ENCODE results near the gene TEX36.
"Not testable (repeated sequence)": the region's sequence is repeated elsewhere in the genome, so short reads cannot be mapped to it uniquely, and the experiment has no call there.

Gene TEX36

DNA sequence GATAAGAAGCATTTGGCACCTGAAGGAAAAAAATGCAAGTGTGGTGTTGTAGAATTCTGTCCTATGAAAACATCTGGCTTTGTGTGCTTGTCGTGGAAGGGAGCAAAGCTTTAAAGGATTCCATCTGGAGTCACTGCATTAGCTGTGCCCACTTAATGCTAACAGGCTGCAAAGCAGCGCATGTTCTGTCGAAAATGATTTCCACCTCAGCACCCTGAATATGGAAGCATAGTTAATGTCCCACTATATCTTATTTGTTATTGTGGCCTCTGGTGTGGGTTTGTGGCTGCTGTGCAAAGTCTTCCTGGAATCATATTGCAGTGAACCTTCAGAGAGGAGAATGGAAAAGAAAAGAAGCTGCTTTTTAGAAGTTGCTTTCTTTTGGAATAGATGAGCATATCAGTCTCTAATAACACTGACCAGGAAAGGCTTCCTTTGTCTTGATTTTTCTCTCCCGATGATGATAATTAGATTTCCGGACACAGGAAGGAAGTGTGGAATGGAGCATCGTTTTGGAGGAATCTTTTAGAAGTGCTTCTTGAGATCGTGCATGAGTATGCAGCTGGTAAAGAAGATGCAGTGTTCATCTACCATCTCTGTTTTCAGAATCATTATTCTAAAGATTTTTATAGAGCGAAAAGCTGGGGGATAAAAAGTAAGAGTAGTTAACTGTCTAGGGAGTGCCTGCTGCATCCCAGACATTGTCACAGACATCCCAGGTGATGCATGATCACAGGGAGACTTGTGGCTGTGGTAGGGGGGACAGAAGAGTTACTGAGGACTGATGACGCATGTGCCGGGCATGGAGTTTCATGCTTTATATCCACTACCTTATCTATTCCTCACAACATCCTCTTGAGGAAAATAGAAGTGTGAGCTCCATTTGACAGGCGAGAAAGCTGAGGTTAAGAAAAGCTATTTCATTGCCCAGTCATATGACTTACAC is 54.6 kb downstream of the TEX36 start:
- no peak for DNase-seq

DNA sequence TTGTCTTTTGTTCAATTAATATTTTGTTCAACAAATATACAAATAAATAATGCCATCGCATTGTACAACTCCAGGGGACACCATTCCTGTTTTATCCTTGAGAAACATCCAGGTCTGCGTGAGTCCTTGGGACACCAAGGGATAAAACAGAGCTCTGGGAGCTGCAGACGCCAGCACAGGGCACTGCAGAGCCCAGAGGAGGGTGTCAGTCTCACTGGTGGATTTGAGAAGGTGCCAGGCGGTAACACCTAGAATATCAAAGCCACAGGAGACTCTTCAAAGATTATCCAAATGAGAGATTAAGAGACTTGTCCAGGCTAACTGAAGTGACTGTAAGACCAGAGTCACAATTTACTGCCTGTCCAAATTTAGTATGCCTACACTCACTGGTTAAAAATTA is 55.3 kb downstream of the TEX36 start:
- no peak for DNase-seq

DNA sequence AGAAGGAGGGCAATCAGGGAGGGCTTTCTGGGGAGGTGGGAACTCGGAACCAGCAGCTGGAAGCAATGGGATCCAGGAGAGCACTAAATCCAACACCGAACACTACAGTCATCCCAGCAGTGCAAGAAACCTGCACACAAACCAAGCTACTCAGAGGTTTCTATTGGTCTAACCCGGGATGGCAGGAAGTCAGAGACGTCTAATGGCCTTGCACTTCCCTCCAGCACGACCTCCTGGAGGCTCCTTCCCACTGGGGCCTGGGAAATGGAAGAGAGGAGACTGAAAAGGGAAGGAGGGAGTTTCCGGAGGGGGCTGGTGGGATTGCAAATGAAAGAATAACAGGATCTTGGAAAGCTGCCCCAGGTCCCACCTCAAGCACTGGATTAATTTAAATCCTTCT is 56.3 kb downstream of the TEX36 start:
- no peak for DNase-seq

DNA sequence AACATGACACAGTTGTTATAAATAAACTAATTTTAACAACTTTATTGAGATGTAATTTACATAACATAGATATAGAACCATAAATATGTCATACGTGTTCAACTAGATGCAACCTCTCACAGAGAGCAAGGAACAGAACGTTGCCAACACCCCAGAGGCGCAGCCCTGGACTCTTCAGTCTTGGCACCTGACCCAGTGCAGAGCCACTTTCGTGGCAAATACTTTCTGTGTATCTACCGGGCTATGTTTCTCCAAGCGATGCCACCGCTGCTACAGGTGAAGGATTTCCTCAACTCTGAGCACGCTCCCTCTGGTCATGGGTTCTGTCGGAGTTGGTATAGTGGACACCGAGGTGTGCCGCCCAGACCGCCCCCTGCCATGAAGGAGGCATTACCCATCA is 57.4 kb downstream of the TEX36 start:
- DNase-seq: no peak

DNA sequence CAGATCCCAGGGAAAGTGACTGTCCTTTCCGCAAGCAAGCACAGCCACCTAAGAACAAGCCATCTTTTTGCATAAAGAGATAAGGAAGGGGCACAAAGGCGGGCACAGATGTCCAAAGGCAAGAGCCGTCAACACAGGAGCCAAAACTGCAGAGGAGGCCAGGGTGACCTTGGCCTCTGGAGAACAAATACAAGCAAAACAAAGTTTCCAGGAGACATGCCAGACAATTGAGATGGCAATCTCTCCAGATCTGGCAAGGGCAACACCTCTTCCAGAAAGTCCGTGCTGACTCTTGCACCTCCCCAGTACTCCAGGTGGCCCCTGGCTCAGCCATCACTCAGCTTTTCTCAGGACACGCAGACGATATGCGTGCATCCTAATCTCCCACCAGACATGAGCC is 58.2 kb downstream of the TEX36 start:
- no peak for DNase-seq

DNA sequence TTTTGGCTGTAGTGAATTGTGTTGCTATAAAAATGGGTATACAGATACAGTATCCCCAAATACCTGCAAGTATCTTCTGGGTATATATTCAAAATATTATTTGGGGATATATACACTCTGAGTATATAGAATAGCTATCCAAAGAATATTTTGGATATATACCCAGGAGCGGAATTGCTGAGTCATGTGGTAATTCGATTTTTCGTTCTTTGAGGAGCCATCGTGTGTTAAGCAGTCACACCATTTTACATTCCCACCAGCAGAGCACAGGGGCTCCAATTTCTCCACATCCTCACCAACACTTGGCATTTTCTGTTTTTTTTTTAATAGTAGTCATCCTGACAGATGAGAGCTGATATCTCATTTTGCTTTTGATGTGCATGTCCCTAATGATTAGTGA is 61.9 kb downstream of the TEX36 start:
- DNase-seq: no peak

DNA sequence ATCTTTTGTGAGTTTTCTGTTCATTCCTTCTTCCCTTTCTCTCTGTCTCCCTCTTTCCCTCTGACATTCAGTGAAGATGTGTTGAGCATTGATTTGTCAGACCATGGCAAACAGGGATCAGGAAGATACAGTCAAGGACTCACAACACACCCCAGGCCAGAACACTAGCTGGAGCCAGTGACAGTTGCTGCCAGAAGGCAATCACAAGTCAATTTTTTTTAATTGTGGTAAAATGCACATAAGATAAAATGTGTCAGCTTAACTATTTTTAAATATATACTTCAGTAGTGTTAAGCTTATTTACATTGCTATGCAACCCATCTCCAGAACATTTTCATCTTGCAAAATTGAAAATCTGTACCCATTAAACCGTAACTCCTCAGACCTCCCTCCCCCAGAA is 62.6 kb downstream of the TEX36 start:
- DNase-seq: no peak

DNA sequence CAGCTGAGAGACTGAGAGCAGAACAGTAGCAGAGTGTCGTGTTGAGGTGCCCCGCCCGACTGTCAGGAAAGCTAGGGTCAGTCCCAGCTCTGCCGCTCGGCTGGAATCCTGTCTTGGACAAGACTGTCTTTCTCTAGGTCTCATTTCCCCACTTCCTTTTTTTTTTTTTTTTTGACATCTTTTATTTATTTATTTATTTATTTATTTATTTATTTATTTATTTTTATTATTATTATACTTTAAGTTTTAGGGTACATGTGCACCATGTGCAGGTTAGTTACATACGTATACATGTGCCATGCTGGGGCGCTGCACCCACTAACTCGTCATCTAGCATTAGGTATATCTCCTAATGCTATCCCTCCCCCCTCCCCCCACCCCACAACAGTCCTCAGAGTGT is 69.9 kb downstream of the TEX36 start:
- DNase-seq: not testable (repeated sequence)

DNA sequence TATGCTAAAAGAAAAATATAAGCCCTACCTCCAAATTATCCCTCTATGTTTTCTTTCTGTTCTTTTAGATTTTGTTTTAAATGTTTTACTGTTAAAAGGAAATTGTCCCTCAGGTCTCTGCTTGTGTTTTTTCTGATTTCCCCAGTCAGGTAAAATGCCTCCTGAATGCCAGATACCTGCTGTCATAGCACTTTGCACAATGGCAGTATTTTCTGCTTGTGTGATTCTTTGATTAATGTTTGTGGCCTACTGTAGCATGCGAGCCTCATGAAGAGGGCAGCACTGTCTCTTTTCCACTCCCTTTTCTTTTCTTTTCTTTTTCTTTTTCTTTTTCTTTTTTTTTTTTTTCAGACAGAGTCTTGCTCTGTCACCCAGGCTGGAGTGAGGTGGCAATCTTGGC is 71.2 kb downstream of the TEX36 start:
- no peak for DNase-seq

DNA sequence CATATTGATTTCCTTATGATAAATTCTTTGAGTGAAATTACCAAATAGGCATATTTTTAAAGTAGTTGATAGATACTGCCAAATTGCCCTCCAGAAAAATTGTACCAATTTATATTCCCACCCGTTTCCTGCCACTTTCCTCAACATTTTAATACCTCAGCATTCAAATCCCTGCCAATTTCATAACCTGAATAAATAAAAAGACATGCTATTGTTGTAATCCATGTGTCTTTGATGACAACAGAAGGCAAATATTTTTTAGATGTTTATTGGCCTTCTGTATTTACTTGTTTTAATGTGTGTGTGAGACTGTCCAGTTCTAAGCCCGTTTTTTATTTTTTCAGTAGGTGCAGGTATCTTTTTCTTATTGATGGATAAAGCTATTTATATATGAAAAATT is 71.7 kb downstream of the TEX36 start:
- no peak for DNase-seq

DNA sequence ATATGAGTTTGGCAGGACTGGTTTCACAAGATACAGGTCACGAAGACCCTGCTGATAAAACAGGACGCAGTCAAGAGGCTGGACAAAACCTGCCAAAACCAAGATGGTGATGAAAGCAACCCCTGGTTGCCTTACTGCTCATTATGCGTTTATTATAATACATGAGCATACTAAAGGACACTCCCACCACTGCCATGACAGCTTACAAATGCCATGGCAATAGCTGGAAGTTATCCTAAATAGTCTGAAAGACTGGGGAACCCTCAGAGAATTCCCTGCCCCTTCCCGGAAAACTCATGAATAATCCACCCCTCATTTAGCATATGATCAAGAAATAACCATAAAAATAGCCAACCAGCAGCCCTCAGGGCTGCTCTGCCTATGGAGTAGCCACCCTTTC is 73.1 kb downstream of the TEX36 start:
- DNase-seq: no peak

DNA sequence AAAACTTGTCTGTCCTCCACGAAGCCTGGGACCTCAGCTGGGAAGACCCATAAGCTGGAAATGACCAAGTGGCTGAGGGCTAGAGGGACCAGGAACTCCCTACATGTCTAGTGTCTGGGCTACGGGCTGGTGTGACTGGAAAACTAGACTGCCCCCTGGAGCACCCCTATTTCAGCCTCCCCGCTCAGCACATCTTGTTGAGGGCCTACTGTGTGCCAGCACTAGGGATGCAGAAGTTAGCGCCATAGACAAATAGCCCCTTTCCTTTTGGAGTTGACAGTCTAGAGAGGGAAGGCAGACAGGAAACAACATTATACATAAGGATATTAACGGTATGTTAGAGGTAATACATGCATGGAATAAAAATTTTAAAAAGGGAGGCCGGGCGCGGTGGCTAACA is 74.5 kb downstream of the TEX36 start:
- DNase-seq: no peak

DNA sequence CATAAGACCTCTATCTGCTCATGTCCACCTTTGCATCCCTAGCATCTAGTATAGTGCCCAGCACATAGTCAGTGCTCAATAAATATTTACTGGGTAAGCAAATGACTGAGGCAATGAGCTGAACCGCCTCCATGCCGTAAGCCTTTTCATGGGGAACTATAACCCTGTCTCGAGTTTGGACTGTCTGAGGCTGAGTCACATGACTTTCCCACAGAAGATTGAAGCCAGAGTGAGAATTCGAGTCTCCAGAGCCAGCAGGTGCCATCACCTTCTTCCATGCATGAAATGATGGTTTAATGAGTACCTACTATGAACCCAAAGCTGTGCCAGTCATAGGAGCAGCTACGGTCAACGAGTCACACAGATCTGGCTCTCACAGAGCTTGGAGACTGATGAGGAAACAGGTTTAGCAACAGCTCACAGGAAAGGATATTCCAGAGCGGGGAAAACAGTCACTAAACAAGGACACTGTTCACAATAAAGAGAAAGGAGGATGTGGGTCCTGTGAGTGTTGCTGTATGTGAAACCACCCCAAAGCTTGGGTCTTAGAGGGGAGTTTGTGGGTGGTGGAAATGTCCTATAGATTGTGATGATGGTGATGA is 75.2 kb downstream of the TEX36 start:
- no peak for DNase-seq

DNA sequence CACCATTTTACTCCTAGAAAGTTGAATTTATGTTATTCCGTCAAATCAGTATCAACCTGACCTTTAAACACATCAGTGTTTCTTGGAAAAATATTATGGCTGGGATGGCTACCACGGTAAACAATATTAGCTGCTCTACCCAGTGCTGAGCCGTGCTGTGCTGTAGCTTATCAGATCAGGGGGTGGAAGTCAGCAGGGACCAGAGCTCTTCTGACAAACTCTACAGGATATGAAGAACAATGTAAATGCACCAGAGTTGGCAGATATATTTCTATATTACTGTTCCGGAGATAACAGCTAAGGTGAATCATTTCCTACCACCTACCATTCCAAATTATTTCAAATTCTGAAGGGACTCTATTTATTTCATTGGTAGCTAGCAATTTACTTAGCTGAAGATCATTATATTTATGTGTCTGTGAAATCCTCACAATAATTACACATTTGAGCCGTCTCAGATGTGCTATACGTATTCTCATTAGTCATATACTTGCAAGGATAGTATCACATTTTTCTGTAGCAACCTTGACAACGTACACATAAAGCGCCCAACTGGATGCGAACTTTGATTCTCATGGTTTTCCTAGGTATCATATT is 76.5 kb downstream of the TEX36 start:
- no peak for DNase-seq

Measured in SIG-M5 (cell line).